Stimulated activated CD8-positive, alpha-beta memory T cell treated with anti-CD3 and anti-CD28 coated beads, Interleukin-15, amount 100 ng/mL, for 4 hours (primary cell): Measurements from ENCODE around the gene CUX1.
"Not testable (repeated sequence)": the region's sequence is repeated elsewhere in the genome, so short reads cannot be mapped to it uniquely, and the experiment has no call there.

ENCODE experiments used
- DNase-seq, 2 donors: peaks; one replicate each; pipeline ENCODE4 v3.0.0-alpha.2; 2020; ENCODE audit warnings: low read depth in 2 of 2

The CUX1 gene

GRCh38 chr7:101854084-101854865 is 36.8 kb downstream of the CUX1 start:
- DNase-seq = no peak

- peak; percentile 52 to 55 for DNase-seq
Measured at GRCh38 chr7:101856473-101857357, 39.3 kb downstream of the CUX1 start.

- DNase-seq = no peak
Measured at GRCh38 chr7:101857358-101857811, 40.0 kb downstream of the CUX1 start.

- no peak for DNase-seq
Measured at GRCh38 chr7:101858437-101859385, 41.3 kb downstream of the CUX1 start.

- DNase-seq = no peak
Measured at GRCh38 chr7:101859411-101860106, 42.1 kb downstream of the CUX1 start.

GRCh38 chr7:101860316-101861217 is 43.1 kb downstream of the CUX1 start:
- no peak for DNase-seq

GRCh38 chr7:101861218-101861775 is 43.9 kb downstream of the CUX1 start:
- DNase-seq = no peak

GRCh38 chr7:101862280-101863220 is 45.1 kb downstream of the CUX1 start:
- no peak for DNase-seq

GRCh38 chr7:101863598-101863997 is 46.2 kb downstream of the CUX1 start:
- DNase-seq = no peak

GRCh38 chr7:101864039-101864438 is 46.6 kb downstream of the CUX1 start:
- no peak for DNase-seq

GRCh38 chr7:101865031-101865430 is 47.6 kb downstream of the CUX1 start:
- DNase-seq = no peak

GRCh38 chr7:101865455-101865854 is 48.0 kb downstream of the CUX1 start:
- no peak for DNase-seq

GRCh38 chr7:101866328-101866727 is 48.9 kb downstream of the CUX1 start:
- DNase-seq = no peak

- DNase-seq = no peak
Measured at GRCh38 chr7:101867265-101867664, 49.8 kb downstream of the CUX1 start.

- not testable (repeated sequence) for DNase-seq
Measured at GRCh38 chr7:101867681-101868080, 50.3 kb downstream of the CUX1 start.

GRCh38 chr7:101868191-101868950 is 50.9 kb downstream of the CUX1 start:
- DNase-seq = no peak

- no peak for DNase-seq
Measured at GRCh38 chr7:101869026-101869900, 51.8 kb downstream of the CUX1 start.
